Endothelial cell of umbilical vein (primary cell): ENCODE results near the gene RIMS4. TPM values are rescaled to one million over a fixed set of nuclear protein-coding genes. Genes with fewer than 3 reads are reported as not detected.

ENCODE experiments used
- BruUV-seq: library from RNA; stranded (reverse); fragments of 400-500 nt; replicated peaks from 2 replicates; lab custom pipeline; 2021; lab: Mats Ljungman, UMichigan
- CTCF ChIA-PET: fragments of 300-600, 350-600 bp; sonication (Branson Sonifier 250); formaldehyde crosslinking; loops from one replicate; lab custom pipeline; 2021; ENCODE audit warnings: antibody characterized with exemption, inconsistent platforms; lab: Charles Lee
- POLR2A ChIA-PET: fragments of 300-600, 350-600 bp; sonication (Branson Sonifier 250); formaldehyde crosslinking; loops from one replicate; lab custom pipeline; 2021; ENCODE audit warnings: antibody characterized with exemption, inconsistent platforms; lab: Charles Lee
- DNase-seq: peaks from one replicate; pipeline ENCODE4 v3.0.0-alpha.2; 2011; ENCODE audit warnings: low read depth, low spot score
- FAIRE-seq: peaks from 2 replicates; lab custom pipeline; 2011; peaks lifted over from hg19 to GRCh38; lab: Jason Lieb, UNC
- H2AFZ ChIP-seq: 2 replicates; pipeline ENCODE4 v1.6.0; 2012; ENCODE audit warnings: low read depth, low read length, control low read depth, inconsistent platforms
- H3K27ac ChIP-seq: 2 replicates; pipeline ENCODE4 v1.5.1; 2011; ENCODE audit warnings: low read depth, mild to moderate bottlenecking, control low read depth, low read length, moderate library complexity; ENCODE audit not compliant: insufficient read depth
- H3K27me3 ChIP-seq, 2 experiments: 2 replicates each; pipeline versions ENCODE4 v1.6.0 to v1.6.1; 2011; ENCODE audit warnings: low read length in 2 of 2, mixed read lengths in 1 of 2; ENCODE audit not compliant: control insufficient read depth in 2 of 2, insufficient read depth in 2 of 2
- H3K36me3 ChIP-seq, 2 experiments: 2 replicates in 1 of 2; 3 replicates in 1 of 2; pipeline ENCODE4 v1.5.1; 2011; ENCODE audit warnings: low read length in 2 of 2, mild to moderate bottlenecking in 1 of 2, moderate library complexity in 1 of 2; ENCODE audit not compliant: control insufficient read depth in 2 of 2, insufficient read depth in 2 of 2; ENCODE audit errors: extremely low read depth in 1 of 2
- H3K4me1 ChIP-seq: 3 replicates; pipeline ENCODE4 v1.5.1; 2011; ENCODE audit warnings: mild to moderate bottlenecking, low read length; ENCODE audit not compliant: control insufficient read depth, insufficient read depth; ENCODE audit errors: extremely low read depth
- H3K4me2 ChIP-seq: 2 replicates; pipeline ENCODE4 v1.6.1; 2011; ENCODE audit warnings: low read length, control low read depth, mixed read lengths; ENCODE audit not compliant: insufficient read depth
- H3K4me3 ChIP-seq, 3 experiments: fragments of 200-600 bp in 1 of 3; sonication (generic), shearing (Covaris generic) in 1 of 3; replicated peaks in 1 of 3; 2 replicates each; pipeline ENCODE4 v1.5.1; 2011 to 2016; ENCODE audit warnings: control low read depth in 3 of 3, low read length in 3 of 3, mild to moderate bottlenecking in 2 of 3, inconsistent platforms in 1 of 3, low read depth in 1 of 3, moderate library complexity in 1 of 3; ENCODE audit not compliant: insufficient read depth in 1 of 3
- H3K79me2 ChIP-seq: 2 replicates; pipeline ENCODE4 v1.6.0; 2012; ENCODE audit warnings: low read length, inconsistent platforms; ENCODE audit not compliant: control insufficient read depth, insufficient read depth
- H3K9ac ChIP-seq: replicated peaks from 2 replicates; pipeline ENCODE3; 2011; ENCODE audit warnings: low read length, control low read depth; ENCODE audit not compliant: insufficient read depth; ENCODE audit errors: extremely low read depth
- H3K9me1 ChIP-seq: replicated peaks from 3 replicates; pipeline ENCODE4 v1.6.0; 2011; ENCODE audit warnings: mild to moderate bottlenecking, low read length; ENCODE audit not compliant: control insufficient read depth, insufficient read depth; ENCODE audit errors: extremely low read depth
- H3K9me3 ChIP-seq: replicated peaks from 2 replicates; pipeline ENCODE4 v1.5.1; 2012; ENCODE audit warnings: low read length, inconsistent platforms; ENCODE audit not compliant: control insufficient read depth, insufficient read depth
- H4K20me1 ChIP-seq: replicated peaks from 2 replicates; pipeline ENCODE3; 2011; ENCODE audit warnings: mild to moderate bottlenecking, low read length; ENCODE audit not compliant: control insufficient read depth, insufficient read depth; ENCODE audit errors: extremely low read depth
- CTCF ChIP-seq, 2 donors: IDR thresholded peaks; 1 replicate in 1 of 2; 2 replicates in 1 of 2; pipeline ENCODE4 v1.5.1; 2011; ENCODE audit warnings: low read length in 2 of 2, mild to moderate bottlenecking in 2 of 2, moderate library complexity in 2 of 2, control low read depth in 1 of 2, inconsistent platforms in 1 of 2, low read depth in 1 of 2; ENCODE audit not compliant: insufficient read depth in 1 of 2; ENCODE audit errors: extremely low read depth in 1 of 2
- EZH2 ChIP-seq: IDR thresholded peaks from 2 replicates; pipeline ENCODE4 v1.6.1; 2012; ENCODE audit warnings: borderline replicate concordance, low read depth, mild to moderate bottlenecking, moderate library complexity, low read length, inconsistent platforms; ENCODE audit not compliant: severe bottlenecking
- FOS ChIP-seq: IDR thresholded peaks from 2 replicates; pipeline ENCODE4 v1.6.1; 2011; ENCODE audit warnings: mild to moderate bottlenecking, low read length, moderate library complexity, borderline replicate concordance; ENCODE audit not compliant: insufficient read depth
- GATA2 ChIP-seq: IDR thresholded peaks from 2 replicates; pipeline ENCODE4 v1.7.0; 2011; ENCODE audit warnings: low read depth, mild to moderate bottlenecking, moderate library complexity, mixed read lengths, low read length; ENCODE audit not compliant: insufficient read length, insufficient read depth
- JUN ChIP-seq: IDR thresholded peaks from 2 replicates; pipeline ENCODE4 v1.6.1; 2011; ENCODE audit warnings: borderline replicate concordance, low read depth; ENCODE audit not compliant: insufficient read length, insufficient read depth
- MAX ChIP-seq: IDR thresholded peaks from 2 replicates; pipeline ENCODE4 v1.6.1; 2011; ENCODE audit not compliant: insufficient read depth, insufficient read length
- MYC ChIP-seq: IDR thresholded peaks from one replicate; pipeline ENCODE4 v1.6.1; 2011; ENCODE audit warnings: mild to moderate bottlenecking, low read depth, low read length
- POLR2A ChIP-seq: IDR thresholded peaks from 2 replicates; pipeline ENCODE4 v1.6.1; 2012; ENCODE audit warnings: low read depth, mild to moderate bottlenecking, control low read depth, low read length
- POLR2AphosphoS5 ChIP-seq: IDR thresholded peaks from 2 replicates; pipeline ENCODE4 v1.6.1; 2012; ENCODE audit warnings: low read depth, mild to moderate bottlenecking, control low read depth, low read length, moderate library complexity; ENCODE audit not compliant: insufficient read depth
- dilution Hi-C: fragments of 300-500 bp; cut with MboI; formaldehyde crosslinking; loops from one replicate; pipeline ENCODE4 v1.15.0; 2019; ENCODE audit warnings: low sequenced_read_pairs; ENCODE audit not compliant: extremely low pct_ligation_motif_present
- intact Hi-C: fragments of 100-400 bp; cut with micrococcal nuclease; formaldehyde crosslinking; loops from one replicate; pipeline ENCODE4 v1.10.0; 2022
- polyA plus RNA-seq, 4 experiments: library from polyadenylated mRNA; depleted of rRNA in 3 of 4; stranded (reverse) in 3 of 4; unstranded in 1 of 4; fragments of >200 nt; gene quantifications; 2 replicates each; pipeline versions ENCODE4 v1.2.1 to v1.2.3, GENCODE V29; 2011 to 2012; ENCODE audit warnings: missing spikeins in 1 of 4
- total RNA-seq: library from RNA; stranded (reverse); gene quantifications from 2 replicates; pipeline ENCODE4 v1.2.3, GENCODE V29; 2021

Gene RIMS4
- total and polyA plus RNA-seq, 2 donors (not counting 3 experiments of a cell fraction or from before 2014, with no cell fraction given), result not detected

- CTCF ChIA-PET, result interaction anchor here (1.3 to 1.4 kb wide), 2 partner anchors 8 to 69 kb away, joined by 3 read pairs; partner anchors contain the start of gene KCNK15
These were observed 55.8 kb downstream of the RIMS4 start for GRCh38 chr20:44754554-44754953.

More at GRCh38 chr20:44754554-44754953, 55.8 kb downstream of the RIMS4 start:
- intact Hi-C loops (no loop called here), dilution Hi-C loops (no loop called here)
- H3K9me1 ChIP-seq, result no peaks in the 10 kb centered on the region
- no peaks in the 10 kb centered on the region for H3K4me1 ChIP-seq
- H3K9ac ChIP-seq, result no peak overlapping the region
- H3K4me3 ChIP-seq, result no peak overlapping the region
- H4K20me1 ChIP-seq, result no peaks in the 10 kb centered on the region
- TF ChIP-seq FOS (no peak), MYC (no peak), GATA2 (no peak), MAX (no peak), EZH2 (no peak), POLR2A (no peak), POLR2AphosphoS5 (no peak), JUN (no peak), CTCF (IDR thresholded peaks at IDR 0.05; ENCODE audit: extremely low read depth in 1 of 2, insufficient read depth in 1 of 2, low read depth in 1 of 2, low read length in 2 of 2) (no peak)
- H3K79me2 ChIP-seq, result no peaks in the 10 kb centered on the region
- POLR2A ChIA-PET, result no interaction called here
- H3K27ac ChIP-seq, result no peak overlapping the region
- BruUV-seq, result no TSS peak
- H2AFZ ChIP-seq, result no peak overlapping the region
- no peak overlapping the region for H3K4me2 ChIP-seq
- FAIRE-seq (no peak), DNase-seq (no peak)
- no peaks in the 10 kb centered on the region for H3K9me3 ChIP-seq
- H3K36me3 ChIP-seq, result no peaks in the 10 kb centered on the region
- H3K27me3 ChIP-seq, result no peaks in the 10 kb centered on the region
